ENCODE results near the gene EDIL3. TPM values are rescaled to one million over a fixed set of nuclear protein-coding genes. Genes with fewer than 3 reads are reported as not detected.

Gene EDIL3
- total RNA-seq, 1 donor from 2014 or later = 220 TPM

DNA sequence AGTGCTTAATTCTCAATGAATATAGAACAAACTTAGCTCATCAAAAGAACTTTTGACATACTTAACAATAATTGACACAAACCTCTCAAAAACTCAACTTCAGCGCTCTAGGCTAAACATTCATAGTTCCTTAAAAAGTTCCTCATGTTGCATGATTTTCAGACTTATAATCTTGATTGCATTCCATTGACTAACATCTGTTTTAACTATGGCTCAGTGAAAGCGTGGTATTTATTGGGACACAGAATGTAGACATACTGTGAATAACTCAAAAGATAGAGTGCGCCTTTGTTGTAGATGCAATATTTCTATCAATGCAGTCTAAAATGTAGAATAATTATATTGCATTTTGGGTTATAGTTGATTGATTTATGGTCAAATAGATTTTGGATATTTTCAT lies 436.9 kb downstream of the EDIL3 start:
- H3K36me3 Mint-ChIP-seq (ENCODE audit: unreplicated experiment) = peaks cover 4% of the 10 kb centered on the region
- no peak overlapping the region for H3K4me3 Mint-ChIP-seq (ENCODE audit: unreplicated experiment)
- no peak for TF ChIP-seq CTCF (IDR thresholded peaks at IDR 0.05; ENCODE audit: partially characterized antibody, unreplicated experiment)
- peaks cover 27% of the 10 kb centered on the region for H3K4me1 Mint-ChIP-seq (ENCODE audit: low read depth, unreplicated experiment)
- no peak overlapping the region for H3K27ac Mint-ChIP-seq (ENCODE audit: unreplicated experiment)
- no peaks in the 10 kb centered on the region for H3K27me3 Mint-ChIP-seq (ENCODE audit: unreplicated experiment)
- DNase-seq = no peak
- H3K9me3 Mint-ChIP-seq (ENCODE audit: unreplicated experiment) = peaks cover 5% of the 10 kb centered on the region

GRCh38 chr5:83946516-83946915 lies 438.2 kb downstream of the EDIL3 start:
- TF ChIP-seq CTCF (IDR thresholded peaks at IDR 0.05; ENCODE audit: partially characterized antibody, unreplicated experiment) = no peak
- Mint-ChIP-seq H3K27ac (ENCODE audit: unreplicated experiment) (peak overlapping the region; percentile 88), H3K4me3 (ENCODE audit: unreplicated experiment) (peak overlapping the region; percentile 55), H3K4me1 (ENCODE audit: low read depth, unreplicated experiment) (peaks cover 27% of the 10 kb centered on the region), H3K36me3 (ENCODE audit: unreplicated experiment) (peaks cover 4% of the 10 kb centered on the region), H3K27me3 (ENCODE audit: unreplicated experiment) (no peaks in the 10 kb centered on the region), H3K9me3 (ENCODE audit: unreplicated experiment) (peaks cover 5% of the 10 kb centered on the region)
- DNase-seq = no peak

DNA sequence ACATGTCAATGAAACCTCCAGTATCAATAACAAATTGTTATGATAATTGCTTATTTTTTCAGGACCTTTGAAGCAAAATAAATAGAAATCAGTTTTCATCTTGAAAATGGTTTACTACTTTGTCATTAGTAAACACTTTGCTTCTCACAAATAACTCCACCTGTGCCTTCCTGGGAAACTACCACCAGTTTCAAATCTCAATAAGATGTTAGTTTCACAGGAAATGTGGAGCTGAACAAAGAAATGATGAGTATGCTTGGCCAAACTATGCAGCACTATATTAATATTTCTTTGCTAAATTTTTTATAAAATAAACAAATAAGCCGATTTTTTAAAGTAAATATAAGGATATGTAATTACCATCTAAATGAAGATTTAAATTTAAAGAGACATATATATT lies 442.5 kb downstream of the EDIL3 start:
- H3K27ac Mint-ChIP-seq (ENCODE audit: unreplicated experiment) = no peak overlapping the region
- H3K9me3 Mint-ChIP-seq (ENCODE audit: unreplicated experiment) = peaks cover 3% of the 10 kb centered on the region
- no peak for TF ChIP-seq CTCF (IDR thresholded peaks at IDR 0.05; ENCODE audit: partially characterized antibody, unreplicated experiment)
- DNase-seq = no peak
- peaks cover 27% of the 10 kb centered on the region for H3K4me1 Mint-ChIP-seq (ENCODE audit: low read depth, unreplicated experiment)
- H3K36me3 Mint-ChIP-seq (ENCODE audit: unreplicated experiment) = peaks cover 4% of the 10 kb centered on the region
- H3K4me3 Mint-ChIP-seq (ENCODE audit: unreplicated experiment) = no peak overlapping the region
- peaks cover 2% of the 10 kb centered on the region for H3K27me3 Mint-ChIP-seq (ENCODE audit: unreplicated experiment)

GRCh38 chr5:83937837-83938236 lies 446.8 kb downstream of the EDIL3 start:
- no peak for TF ChIP-seq CTCF (IDR thresholded peaks at IDR 0.05; ENCODE audit: partially characterized antibody, unreplicated experiment)
- DNase-seq = no peak
- H3K27me3 Mint-ChIP-seq (ENCODE audit: unreplicated experiment) = peaks cover 2% of the 10 kb centered on the region
- no peaks in the 10 kb centered on the region for H3K36me3 Mint-ChIP-seq (ENCODE audit: unreplicated experiment)
- H3K27ac Mint-ChIP-seq (ENCODE audit: unreplicated experiment) = peak overlapping the region; percentile 79
- H3K9me3 Mint-ChIP-seq (ENCODE audit: unreplicated experiment) = no peaks in the 10 kb centered on the region
- H3K4me3 Mint-ChIP-seq (ENCODE audit: unreplicated experiment) = peak overlapping the region; percentile 72
- peaks cover 12% of the 10 kb centered on the region for H3K4me1 Mint-ChIP-seq (ENCODE audit: low read depth, unreplicated experiment)

DNA sequence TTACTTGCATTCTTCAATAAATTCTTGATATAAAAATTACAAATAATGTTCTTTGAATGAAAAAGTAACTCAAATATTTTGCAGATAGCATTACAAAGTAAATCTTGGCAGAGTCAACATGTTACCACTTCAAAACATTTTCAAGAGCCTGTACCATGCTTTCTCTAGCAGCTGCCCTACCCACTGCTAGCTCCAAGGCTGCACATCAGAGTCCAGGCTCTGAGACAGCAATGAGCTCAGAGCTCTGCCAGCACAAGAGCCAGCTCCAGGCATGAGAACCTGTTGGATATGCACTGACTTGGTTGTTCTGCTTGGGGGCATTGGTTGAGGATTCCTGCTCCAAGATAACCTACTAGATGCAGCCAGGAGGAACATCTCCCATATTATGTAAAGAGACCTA lies 452.7 kb downstream of the EDIL3 start:
- H3K36me3 Mint-ChIP-seq (ENCODE audit: unreplicated experiment) = peaks cover 5% of the 10 kb centered on the region
- no peak for TF ChIP-seq CTCF (IDR thresholded peaks at IDR 0.05; ENCODE audit: partially characterized antibody, unreplicated experiment)
- no peak overlapping the region for H3K27ac Mint-ChIP-seq (ENCODE audit: unreplicated experiment)
- no peaks in the 10 kb centered on the region for H3K27me3 Mint-ChIP-seq (ENCODE audit: unreplicated experiment)
- peaks cover 2% of the 10 kb centered on the region for H3K4me1 Mint-ChIP-seq (ENCODE audit: low read depth, unreplicated experiment)
- DNase-seq = no peak
- H3K4me3 Mint-ChIP-seq (ENCODE audit: unreplicated experiment) = no peak overlapping the region
- peaks cover 5% of the 10 kb centered on the region for H3K9me3 Mint-ChIP-seq (ENCODE audit: unreplicated experiment)
